Trophoblast cell (in vitro differentiated cells and primary cell): ENCODE results near the gene RADIL.

Source experiments
- DNase-seq, 2 donors: peaks; one replicate each; pipeline ENCODE4 v3.0.0-alpha.2; 2016
- H2AFZ ChIP-seq: 2 replicates; pipeline ENCODE4 v1.6.1; 2013; ENCODE audit warnings: low read length, moderate library complexity, mild to moderate bottlenecking; ENCODE audit not compliant: insufficient read depth, poor library complexity
- H2AK5ac ChIP-seq: 2 replicates; pipeline ENCODE4 v1.6.1; 2013; ENCODE audit warnings: mild to moderate bottlenecking, low read length
- H2BK120ac ChIP-seq: 2 replicates; pipeline ENCODE4 v1.6.1; 2013; ENCODE audit warnings: low read length, mild to moderate bottlenecking, moderate library complexity; ENCODE audit not compliant: insufficient read depth, poor library complexity
- H2BK12ac ChIP-seq: 2 replicates; pipeline ENCODE4 v1.6.1; 2013; ENCODE audit warnings: mild to moderate bottlenecking, low read length, moderate library complexity
- H2BK5ac ChIP-seq: 2 replicates; pipeline ENCODE4 v1.6.1; 2013; ENCODE audit warnings: low read length, low read depth, moderate library complexity, mild to moderate bottlenecking; ENCODE audit not compliant: poor library complexity
- H3K14ac ChIP-seq: 2 replicates; pipeline ENCODE4 v1.6.1; 2013; ENCODE audit warnings: mild to moderate bottlenecking, low read length
- H3K18ac ChIP-seq: 2 replicates; pipeline ENCODE4 v1.6.1; 2013; ENCODE audit warnings: mild to moderate bottlenecking, low read length
- H3K23ac ChIP-seq: 2 replicates; pipeline ENCODE4 v1.6.1; 2013; ENCODE audit warnings: low read length
- H3K27ac ChIP-seq: 2 replicates; pipeline ENCODE4 v1.5.1; 2013; ENCODE audit warnings: low read depth, mild to moderate bottlenecking, inconsistent platforms, low read length, moderate library complexity
- H3K27me3 ChIP-seq: 2 replicates; pipeline ENCODE4 v1.6.1; 2013; ENCODE audit warnings: inconsistent platforms, mild to moderate bottlenecking, low read length, moderate library complexity; ENCODE audit not compliant: insufficient read depth
- H3K36me3 ChIP-seq, 2 experiments: 1 replicate in 1 of 2; 2 replicates in 1 of 2; pipeline ENCODE4 v1.6.1; 2013; ENCODE audit warnings: low read length in 2 of 2, mild to moderate bottlenecking in 2 of 2, moderate library complexity in 1 of 2; ENCODE audit not compliant: insufficient read depth in 2 of 2, control insufficient read depth in 1 of 2
- H3K4ac ChIP-seq: 2 replicates; pipeline ENCODE4 v1.6.1; 2013; ENCODE audit warnings: low read depth, mild to moderate bottlenecking, low read length, moderate library complexity
- H3K4me1 ChIP-seq, 2 experiments: 1 replicate in 1 of 2; 2 replicates in 1 of 2; pipeline ENCODE4 v1.6.1; 2013; ENCODE audit warnings: low read length in 2 of 2, mild to moderate bottlenecking in 2 of 2, moderate library complexity in 1 of 2; ENCODE audit not compliant: insufficient read depth in 2 of 2, control insufficient read depth in 1 of 2
- H3K4me2 ChIP-seq: 2 replicates; pipeline ENCODE4 v1.6.1; 2013; ENCODE audit warnings: inconsistent platforms, mild to moderate bottlenecking, low read length, moderate library complexity
- H3K4me3 ChIP-seq: 2 replicates; pipeline ENCODE4 v1.5.1; 2013; ENCODE audit warnings: mild to moderate bottlenecking, low read depth, low read length, inconsistent platforms
- H3K79me1 ChIP-seq: one replicate; pipeline ENCODE4 v1.6.1; 2013; ENCODE audit warnings: low read length
- H3K79me2 ChIP-seq: 2 replicates; pipeline ENCODE4 v1.6.1; 2013; ENCODE audit warnings: low read length, mild to moderate bottlenecking; ENCODE audit not compliant: control insufficient read depth, insufficient read depth, poor library complexity
- H3K9ac ChIP-seq: 2 replicates; pipeline ENCODE4 v1.6.1; 2013; ENCODE audit warnings: mild to moderate bottlenecking, low read length
- H3K9me3 ChIP-seq: 2 replicates; pipeline ENCODE4 v1.6.1; 2013; ENCODE audit warnings: low read depth, mild to moderate bottlenecking, control low read depth, inconsistent platforms, low read length; ENCODE audit not compliant: insufficient read depth
- H4K12ac ChIP-seq: 2 replicates; pipeline ENCODE4 v1.6.1; 2013; ENCODE audit warnings: low read depth, mild to moderate bottlenecking, low read length, moderate library complexity
- H4K8ac ChIP-seq: 2 replicates; pipeline ENCODE4 v1.6.1; 2013; ENCODE audit warnings: low read depth, mild to moderate bottlenecking, low read length, moderate library complexity
- H4K91ac ChIP-seq: one replicate; pipeline ENCODE4 v1.6.1; 2013; ENCODE audit warnings: low read depth, mild to moderate bottlenecking, low read length, moderate library complexity
- WGBS: extraction: QIAGEN DNeasy Blood & Tissue Kit; methylation state at CpG from one replicate; pipeline ENCODE4 v1.1.7; 2013; ENCODE audit warnings: missing lambda C conversion rate; ENCODE audit not compliant: insufficient read length, insufficient coverage; ENCODE audit errors: extremely low coverage; 5-methylcytosine and 5-hydroxymethylcytosine counted together

Gene RADIL

GRCh38 chr7:4856336-4857057 lies 27.0 kb downstream of the RADIL start:
- peak in 1 of 2 donors; percentile 26 for DNase-seq
- H4K8ac ChIP-seq = no peak overlapping the region
- no peak overlapping the region for H2AK5ac ChIP-seq
- no peak overlapping the region for H3K4me3 ChIP-seq
- peaks cover under 1% of the 10 kb centered on the region for H3K9me3 ChIP-seq
- H3K27ac ChIP-seq = no peak overlapping the region
- H4K12ac ChIP-seq = no peak overlapping the region
- H3K14ac ChIP-seq = no peak overlapping the region
- no peak overlapping the region for H4K91ac ChIP-seq
- no peak overlapping the region for H3K18ac ChIP-seq
- H3K36me3 ChIP-seq = no peaks in the 10 kb centered on the region
- no CpG with 5 or more reads among the region's 10 CpGs for WGBS
- no peaks in the 10 kb centered on the region for H3K79me1 ChIP-seq
- no peak overlapping the region for H3K23ac ChIP-seq
- no peaks in the 10 kb centered on the region for H3K4me1 ChIP-seq
- no peaks in the 10 kb centered on the region for H3K27me3 ChIP-seq
- H3K9ac ChIP-seq = no peak overlapping the region
- H3K4ac ChIP-seq = no peak overlapping the region
- H2BK120ac ChIP-seq = no peak overlapping the region
- no peak overlapping the region for H3K4me2 ChIP-seq
- no peak overlapping the region for H2BK12ac ChIP-seq
- no peak overlapping the region for H2AFZ ChIP-seq
- H2BK5ac ChIP-seq = no peak overlapping the region
- H3K79me2 ChIP-seq = no peaks in the 10 kb centered on the region

GRCh38 chr7:4854916-4855315 lies 28.6 kb downstream of the RADIL start:
- Histone ChIP-seq H3K36me3 (no peaks in the 10 kb centered on the region), H3K4me1 (no peaks in the 10 kb centered on the region), H3K4me3 (no peak overlapping the region), H3K79me1 (no peaks in the 10 kb centered on the region), H2AK5ac (no peak overlapping the region), H4K91ac (no peak overlapping the region), H2AFZ (no peak overlapping the region), H3K23ac (peak overlapping the region; percentile 67), H4K12ac (no peak overlapping the region), H2BK5ac (no peak overlapping the region), H3K27me3 (no peaks in the 10 kb centered on the region), H3K27ac (no peak overlapping the region), H3K4me2 (no peak overlapping the region), H3K14ac (no peak overlapping the region), H4K8ac (no peak overlapping the region), H3K79me2 (no peaks in the 10 kb centered on the region), H3K18ac (no peak overlapping the region), H3K9me3 (no peaks in the 10 kb centered on the region), H3K9ac (no peak overlapping the region), H2BK12ac (no peak overlapping the region), H3K4ac (no peak overlapping the region), H2BK120ac (no peak overlapping the region)
- no CpG with 5 or more reads among the region's 6 CpGs for WGBS
- DNase-seq = peak; percentile 77 to 98

GRCh38 chr7:4851459-4852422 lies 31.8 kb downstream of the RADIL start:
- Histone ChIP-seq H2BK12ac (no peak overlapping the region), H2AK5ac (no peak overlapping the region), H3K18ac (no peak overlapping the region), H3K4ac (no peak overlapping the region), H3K27ac (no peak overlapping the region), H3K9ac (no peak overlapping the region), H3K4me1 (no peaks in the 10 kb centered on the region), H2BK5ac (no peak overlapping the region), H2AFZ (no peak overlapping the region), H3K14ac (no peak overlapping the region), H3K4me3 (no peak overlapping the region), H3K4me2 (no peak overlapping the region), H4K91ac (no peak overlapping the region), H3K79me1 (no peaks in the 10 kb centered on the region), H2BK120ac (no peak overlapping the region), H3K27me3 (no peaks in the 10 kb centered on the region), H3K23ac (no peak overlapping the region), H3K79me2 (no peaks in the 10 kb centered on the region), H4K8ac (no peak overlapping the region), H3K36me3 (no peaks in the 10 kb centered on the region), H3K9me3 (no peaks in the 10 kb centered on the region), H4K12ac (no peak overlapping the region)
- DNase-seq = peak; percentile 39 to 69
- WGBS = no CpG with 5 or more reads among the region's 6 CpGs

GRCh38 chr7:4850262-4850795 lies 33.2 kb downstream of the RADIL start:
- H2BK120ac ChIP-seq = no peak overlapping the region
- H3K79me1 ChIP-seq = no peaks in the 10 kb centered on the region
- no peaks in the 10 kb centered on the region for H3K36me3 ChIP-seq
- H2AFZ ChIP-seq = no peak overlapping the region
- no peak overlapping the region for H4K8ac ChIP-seq
- no peaks in the 10 kb centered on the region for H3K4me1 ChIP-seq
- no peak overlapping the region for H3K14ac ChIP-seq
- no peaks in the 10 kb centered on the region for H3K79me2 ChIP-seq
- no peak overlapping the region for H3K23ac ChIP-seq
- no CpG with 5 or more reads among the region's 8 CpGs for WGBS
- H3K27ac ChIP-seq = no peak overlapping the region
- H2BK12ac ChIP-seq = no peak overlapping the region
- no peak overlapping the region for H3K9ac ChIP-seq
- no peak overlapping the region for H3K18ac ChIP-seq
- H2AK5ac ChIP-seq = no peak overlapping the region
- H3K9me3 ChIP-seq = no peaks in the 10 kb centered on the region
- H3K27me3 ChIP-seq = no peaks in the 10 kb centered on the region
- H3K4me2 ChIP-seq = no peak overlapping the region
- no peak overlapping the region for H4K91ac ChIP-seq
- no peak overlapping the region for H2BK5ac ChIP-seq
- no peak overlapping the region for H4K12ac ChIP-seq
- H3K4me3 ChIP-seq = no peak overlapping the region
- no peak for DNase-seq
- H3K4ac ChIP-seq = no peak overlapping the region
